GM13977 (cell line): ENCODE results near the gene DNHD1.

Experiments
- DNase-seq: peaks from one replicate; pipeline ENCODE4 v3.0.0; 2012; ENCODE audit warnings: low spot score
- CTCF ChIP-seq: IDR thresholded peaks from 2 replicates; pipeline ENCODE4 v1.5.1; 2012; ENCODE audit warnings: mild to moderate bottlenecking, control low read depth; ENCODE audit not compliant: insufficient read depth; ENCODE audit errors: extremely low read depth, missing control alignments
- in situ Hi-C: fragments of 300-500 bp; cut with MboI; formaldehyde crosslinking; loops from one replicate; pipeline ENCODE4 v1.12.0; 2022; ENCODE audit warnings: low sequenced_read_pairs, low pct_unique_long_range_greater_than_20kb, mixed read lengths, inconsistent platforms; ENCODE audit not compliant: unreplicated experiment

DNHD1 gene

GRCh38 chr11:6472934-6473333, 24.1 kb upstream of the DNHD1 start:
- peak; percentile 39 for DNase-seq
- no peak for TF ChIP-seq CTCF
- in situ Hi-C loops: no loop called here

- peak; percentile 96 for DNase-seq
- no peak for TF ChIP-seq CTCF
- in situ Hi-C loops: no loop called here
Observed at GRCh38 chr11:6473451-6474412, 23.3 kb upstream of the DNHD1 start, which contains the start of gene TRIM3. TRIM3 (minus strand) TSS chr11:6473941; CDS start chr11:6465695, 8,246 bp downstream.

- in situ Hi-C loops: no loop called here
- DNase-seq: no peak
- TF ChIP-seq CTCF: no peak
Observed at GRCh38 chr11:6474413-6474792, 22.7 kb upstream of the DNHD1 start.

- in situ Hi-C loops: no loop called here
- DNase-seq: no peak
Observed at GRCh38 chr11:6474806-6475500, 22.1 kb upstream of the DNHD1 start.

GRCh38 chr11:6475936-6476335, 21.1 kb upstream of the DNHD1 start:
- no peak for DNase-seq
- in situ Hi-C loops: no loop called here

More at GRCh38 chr11:6474806-6475500, 22.1 kb upstream of the DNHD1 start:
- no peak for TF ChIP-seq CTCF

More at GRCh38 chr11:6475936-6476335, 21.1 kb upstream of the DNHD1 start:
- no peak for TF ChIP-seq CTCF
